ENCODE results near the gene NHLRC3. TPM values are rescaled to one million over a fixed set of nuclear protein-coding genes. Genes with fewer than 3 reads are reported as not detected.
"Not testable (repeated sequence)": the region's sequence is repeated elsewhere in the genome, so short reads cannot be mapped to it uniquely, and the experiment has no call there.

The NHLRC3 gene, protein sequence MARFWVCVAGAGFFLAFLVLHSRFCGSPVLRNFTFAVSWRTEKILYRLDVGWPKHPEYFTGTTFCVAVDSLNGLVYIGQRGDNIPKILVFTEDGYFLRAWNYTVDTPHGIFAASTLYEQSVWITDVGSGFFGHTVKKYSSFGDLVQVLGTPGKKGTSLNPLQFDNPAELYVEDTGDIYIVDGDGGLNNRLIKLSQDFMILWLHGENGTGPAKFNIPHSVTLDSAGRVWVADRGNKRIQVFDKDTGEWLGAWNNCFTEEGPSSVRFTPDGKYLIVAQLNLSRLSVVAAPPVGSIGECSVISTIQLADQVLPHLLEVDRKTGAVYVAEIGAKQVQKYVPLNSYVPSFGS
- 10 to 100 TPM; 12.9 to 16.4 TPM for total RNA-seq

DNA sequence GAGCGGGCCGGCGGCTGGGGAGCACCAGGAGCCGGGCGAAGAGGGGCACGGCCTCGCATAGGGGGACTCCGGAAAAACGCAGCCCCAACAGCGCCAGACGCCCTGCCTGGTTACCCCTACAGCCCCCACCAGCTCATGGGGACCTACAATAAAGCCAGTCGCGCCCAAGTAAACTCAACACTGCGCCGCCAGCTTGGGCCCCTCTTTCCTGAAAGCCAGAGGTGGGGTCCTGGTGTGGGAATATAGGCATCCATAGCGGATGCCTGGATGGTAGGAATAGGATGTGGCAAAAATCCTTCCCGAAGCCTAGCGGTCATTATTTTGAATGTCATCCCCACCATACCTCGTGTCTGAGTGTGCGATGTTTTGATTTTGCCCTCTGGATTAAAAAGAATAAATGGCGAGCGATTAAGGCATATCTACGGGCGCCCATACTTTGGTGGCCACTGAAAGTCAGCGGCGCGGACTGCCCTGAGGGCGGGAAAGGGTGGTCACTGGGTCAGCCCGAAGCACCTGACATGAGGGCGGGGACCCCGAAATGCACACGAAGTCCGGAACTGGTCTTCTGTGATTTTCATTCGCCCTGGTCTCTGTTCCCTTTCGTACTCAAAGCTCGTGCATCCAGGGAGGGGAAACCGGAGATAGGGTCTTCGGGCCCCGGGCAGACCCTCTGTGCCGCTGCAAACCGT lies at the start of gene NHLRC3, which contains the start of gene PROSER1:
NHLRC3 (plus strand) TSS at position 577 of the 689 bp plus-strand sequence. CDS start 184 bp downstream, outside the sequence.
PROSER1 (minus strand) TSS at position 210 of the 689 bp plus-strand sequence. CDS start 847 bp downstream, outside the sequence.
- Mint-ChIP-seq H3K27me3 (no peaks in the 10 kb centered on the region), H3K36me3 (peaks cover 32% of the 10 kb centered on the region), H3K27ac (peak within 1 kb of the TSS; percentile 95), H3K4me3 (peak within 1 kb of the TSS; percentile 94), H3K9me3 (no peaks in the 10 kb centered on the region), H3K4me1 (peaks cover 28% of the 10 kb centered on the region)
- DNase-seq = peak; percentile 84

DNA sequence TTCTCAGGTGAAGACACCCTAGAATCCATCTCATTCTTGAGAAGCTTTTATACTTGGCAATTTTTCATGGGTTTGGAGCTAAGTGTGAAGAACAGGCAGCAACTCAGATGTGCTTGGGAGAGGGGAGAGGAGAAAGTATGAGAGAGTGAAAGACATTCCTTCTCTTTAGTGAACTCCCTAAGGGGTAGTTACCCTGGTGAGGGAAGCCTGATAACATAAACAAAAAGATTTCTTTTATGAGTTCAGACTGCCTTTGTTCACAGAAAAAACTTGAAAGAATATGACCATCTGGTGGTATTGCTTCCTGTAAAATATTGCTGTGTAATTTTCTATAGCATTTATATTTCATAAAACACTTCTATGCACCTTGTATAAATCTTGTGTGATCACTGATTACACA lies 47.6 kb upstream of the NHLRC3 start, which contains the start of gene STOML3:
STOML3 (minus strand) TSS at position 139 of the 400 bp plus-strand sequence; CDS start at position 29, 110 bp downstream.
- Mint-ChIP-seq H3K27me3 (no peaks in the 10 kb centered on the region), H3K27ac (no peak within 1 kb of the TSS), H3K36me3 (no peaks in the 10 kb centered on the region), H3K9me3 (no peaks in the 10 kb centered on the region), H3K4me3 (no peak within 1 kb of the TSS), H3K4me1 (no peaks in the 10 kb centered on the region)
- no peak for DNase-seq

DNA sequence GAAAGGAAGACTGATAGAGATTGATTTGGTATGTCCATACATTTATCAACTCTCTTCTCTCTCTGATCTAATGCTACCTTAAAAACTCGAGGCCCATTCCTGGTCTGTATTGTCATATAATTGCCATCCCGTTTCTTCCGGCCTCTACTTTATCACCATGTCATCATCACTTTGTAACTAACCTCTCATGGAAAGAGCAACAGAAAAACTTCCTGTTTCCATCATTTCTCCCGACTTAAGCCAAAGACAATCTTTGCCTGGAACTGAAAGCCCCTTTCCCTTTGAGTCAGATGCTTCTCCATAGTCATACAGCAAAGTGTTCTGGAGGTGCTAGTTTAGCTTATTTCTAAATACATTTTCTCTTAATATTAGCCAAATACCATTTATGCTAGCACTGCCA lies 44.9 kb upstream of the NHLRC3 start:
- no peaks in the 10 kb centered on the region for H3K4me1 Mint-ChIP-seq
- no peak for DNase-seq
- H3K36me3 Mint-ChIP-seq = no peaks in the 10 kb centered on the region
- H3K27me3 Mint-ChIP-seq = no peaks in the 10 kb centered on the region
- H3K4me3 Mint-ChIP-seq = no peak overlapping the region
- no peaks in the 10 kb centered on the region for H3K9me3 Mint-ChIP-seq
- H3K27ac Mint-ChIP-seq = no peak overlapping the region

DNA sequence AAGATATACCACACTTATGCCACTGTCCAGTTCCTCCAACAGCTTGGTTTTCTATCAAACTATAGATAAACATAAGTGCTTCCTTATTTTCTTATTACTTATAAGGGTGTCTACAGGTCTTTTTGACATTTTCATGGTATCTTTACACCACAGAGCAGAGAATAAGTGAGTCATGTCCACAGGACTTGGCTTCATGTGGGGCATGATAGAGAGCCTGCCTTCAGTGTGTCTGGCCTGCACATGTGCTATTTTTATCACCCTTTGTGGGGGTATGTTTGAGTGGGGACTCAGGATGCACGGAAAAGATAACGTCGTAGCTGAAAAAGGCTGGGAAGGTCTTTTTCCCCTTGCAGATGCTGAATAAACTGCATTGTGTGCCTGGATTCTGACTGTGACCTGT lies 39.5 kb upstream of the NHLRC3 start:
- no peak overlapping the region for H3K4me3 Mint-ChIP-seq
- H3K27me3 Mint-ChIP-seq = no peaks in the 10 kb centered on the region
- no peaks in the 10 kb centered on the region for H3K36me3 Mint-ChIP-seq
- no peak for DNase-seq
- H3K27ac Mint-ChIP-seq = no peak overlapping the region
- H3K4me1 Mint-ChIP-seq = no peaks in the 10 kb centered on the region
- peaks cover 1% of the 10 kb centered on the region for H3K9me3 Mint-ChIP-seq

DNA sequence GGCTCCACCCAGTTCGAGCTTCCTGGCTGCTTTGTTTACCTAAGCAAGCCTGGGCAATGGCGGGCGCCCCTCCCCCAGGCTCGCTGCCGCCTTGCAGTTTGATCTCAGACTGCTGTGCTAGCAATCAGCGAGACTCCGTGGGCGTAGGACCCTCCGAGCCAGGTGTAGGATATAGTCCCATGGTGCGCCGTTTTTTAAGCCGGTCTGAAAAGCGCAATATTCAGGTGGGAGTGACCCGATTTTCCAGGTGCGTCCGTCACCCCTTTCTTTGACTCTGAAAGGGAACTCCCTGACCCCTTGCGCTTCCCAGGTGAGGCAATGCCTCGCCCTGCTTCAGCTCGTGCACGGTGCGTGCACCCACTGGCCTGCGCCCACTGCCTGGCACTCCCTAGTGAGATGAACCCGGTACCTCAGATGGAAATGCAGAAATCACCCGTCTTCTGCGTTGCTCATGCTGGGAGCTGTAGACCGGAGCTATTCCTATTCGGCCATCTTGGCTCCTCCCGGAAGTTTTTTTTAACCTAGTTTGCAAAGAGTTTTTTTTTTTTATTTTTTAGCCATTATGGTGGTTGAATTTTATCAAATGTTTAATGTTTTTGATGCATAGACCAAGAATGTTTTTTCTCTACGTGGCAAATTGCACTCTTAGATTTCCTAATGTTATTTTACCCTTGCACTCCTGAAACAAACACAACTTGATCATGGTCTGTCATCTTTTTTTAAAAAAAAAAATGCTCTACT lies 31.7 kb upstream of the NHLRC3 start:
- H3K27me3 Mint-ChIP-seq, H3K4me1 Mint-ChIP-seq, H3K4me3 Mint-ChIP-seq, DNase-seq, H3K9me3 Mint-ChIP-seq, H3K27ac Mint-ChIP-seq: not testable (repeated sequence)
- H3K36me3 Mint-ChIP-seq = peaks cover 28% of the 10 kb centered on the region

DNA sequence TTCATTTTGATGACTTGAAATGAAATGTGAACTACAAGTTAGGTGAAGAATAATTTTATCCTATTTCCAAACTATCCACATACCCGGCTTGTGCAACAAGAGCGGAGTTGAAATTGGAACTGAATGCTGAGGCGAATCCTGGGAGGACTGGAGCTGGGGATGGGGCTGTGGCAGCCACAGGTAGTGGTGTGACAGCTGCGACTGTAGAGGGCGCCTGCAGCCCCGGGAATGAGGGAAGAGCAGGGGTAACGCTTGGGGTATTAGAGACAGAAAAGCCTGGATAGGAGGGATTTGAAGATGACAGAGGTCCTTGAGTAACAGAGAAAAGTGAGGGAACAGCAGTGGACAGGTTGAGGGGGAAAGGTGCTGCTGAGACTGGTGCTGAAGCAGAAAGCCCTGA lies 25.6 kb upstream of the NHLRC3 start:
- Mint-ChIP-seq H3K36me3 (peaks cover 51% of the 10 kb centered on the region), H3K27me3 (no peaks in the 10 kb centered on the region), H3K9me3 (no peaks in the 10 kb centered on the region), H3K27ac (no peak overlapping the region), H3K4me3 (no peak overlapping the region), H3K4me1 (peaks cover 7% of the 10 kb centered on the region)
- no peak for DNase-seq

DNA sequence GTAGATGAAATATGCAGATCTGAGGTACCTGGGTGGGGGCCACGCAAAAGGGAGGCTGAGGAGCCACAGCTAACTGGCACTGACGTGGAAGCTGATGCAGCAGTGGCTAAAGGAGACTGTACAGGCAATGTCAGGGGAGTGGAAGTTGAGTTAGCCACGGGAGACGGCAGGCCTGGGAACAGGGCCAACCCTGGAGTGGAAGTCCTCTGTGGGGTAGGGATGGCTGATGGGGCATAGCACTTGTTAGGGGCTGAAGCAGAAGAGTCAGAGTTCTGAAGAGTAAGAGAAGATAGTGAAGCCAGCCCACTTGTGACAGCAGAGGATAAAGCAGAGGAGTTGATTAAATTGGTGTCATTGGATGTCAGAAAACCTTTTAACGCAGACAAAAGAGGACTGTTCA lies 24.8 kb upstream of the NHLRC3 start:
- H3K4me3 Mint-ChIP-seq = no peak overlapping the region
- peaks cover 7% of the 10 kb centered on the region for H3K4me1 Mint-ChIP-seq
- peaks cover 47% of the 10 kb centered on the region for H3K36me3 Mint-ChIP-seq
- no peaks in the 10 kb centered on the region for H3K9me3 Mint-ChIP-seq
- DNase-seq = no peak
- no peaks in the 10 kb centered on the region for H3K27me3 Mint-ChIP-seq
- H3K27ac Mint-ChIP-seq = no peak overlapping the region

DNA sequence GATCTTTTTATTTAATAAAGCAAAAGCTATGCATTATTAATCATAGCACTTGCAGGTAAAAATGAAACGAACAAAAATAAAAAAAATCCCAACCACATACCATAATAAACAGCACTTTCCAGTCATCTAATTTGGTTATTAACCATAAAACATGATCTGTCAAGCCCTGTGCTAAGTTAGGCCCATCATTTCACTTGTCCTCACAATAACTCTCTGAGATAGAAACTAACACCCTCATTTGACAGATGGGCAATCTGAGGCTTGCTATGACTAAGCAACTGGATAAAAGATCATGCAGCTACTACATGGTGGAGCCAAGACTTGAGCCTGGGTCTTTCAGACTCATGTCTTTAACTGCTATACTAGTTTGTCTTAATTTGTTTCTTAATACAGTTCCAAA lies 22.2 kb upstream of the NHLRC3 start:
- no peak overlapping the region for H3K27ac Mint-ChIP-seq
- DNase-seq = no peak
- peaks cover 7% of the 10 kb centered on the region for H3K4me1 Mint-ChIP-seq
- H3K36me3 Mint-ChIP-seq = peaks cover 40% of the 10 kb centered on the region
- H3K9me3 Mint-ChIP-seq = no peaks in the 10 kb centered on the region
- no peak overlapping the region for H3K4me3 Mint-ChIP-seq
- no peaks in the 10 kb centered on the region for H3K27me3 Mint-ChIP-seq

DNA sequence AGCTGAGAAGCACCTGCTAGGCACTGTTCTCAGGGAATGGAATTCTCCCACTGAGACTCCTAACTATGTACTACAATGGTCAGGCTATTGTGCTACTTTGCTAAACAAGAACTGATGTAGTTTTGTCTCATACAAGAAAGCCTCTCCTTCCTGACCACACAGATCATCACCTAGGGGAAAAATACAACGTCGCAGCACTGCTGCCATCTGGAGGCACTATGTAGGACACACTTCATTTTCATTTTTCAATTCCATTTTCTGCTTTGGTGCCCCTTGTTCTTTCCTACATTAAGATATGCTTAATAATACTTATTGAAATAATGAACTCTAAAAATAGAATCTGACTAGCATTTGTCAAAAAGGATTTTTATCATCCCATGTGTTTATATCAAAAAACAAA lies 21.5 kb upstream of the NHLRC3 start:
- H3K4me1 Mint-ChIP-seq = peaks cover 7% of the 10 kb centered on the region
- no peak overlapping the region for H3K4me3 Mint-ChIP-seq
- no peak for DNase-seq
- H3K9me3 Mint-ChIP-seq = no peaks in the 10 kb centered on the region
- H3K36me3 Mint-ChIP-seq = peaks cover 37% of the 10 kb centered on the region
- no peaks in the 10 kb centered on the region for H3K27me3 Mint-ChIP-seq
- peak overlapping the region; percentile 34 for H3K27ac Mint-ChIP-seq

DNA sequence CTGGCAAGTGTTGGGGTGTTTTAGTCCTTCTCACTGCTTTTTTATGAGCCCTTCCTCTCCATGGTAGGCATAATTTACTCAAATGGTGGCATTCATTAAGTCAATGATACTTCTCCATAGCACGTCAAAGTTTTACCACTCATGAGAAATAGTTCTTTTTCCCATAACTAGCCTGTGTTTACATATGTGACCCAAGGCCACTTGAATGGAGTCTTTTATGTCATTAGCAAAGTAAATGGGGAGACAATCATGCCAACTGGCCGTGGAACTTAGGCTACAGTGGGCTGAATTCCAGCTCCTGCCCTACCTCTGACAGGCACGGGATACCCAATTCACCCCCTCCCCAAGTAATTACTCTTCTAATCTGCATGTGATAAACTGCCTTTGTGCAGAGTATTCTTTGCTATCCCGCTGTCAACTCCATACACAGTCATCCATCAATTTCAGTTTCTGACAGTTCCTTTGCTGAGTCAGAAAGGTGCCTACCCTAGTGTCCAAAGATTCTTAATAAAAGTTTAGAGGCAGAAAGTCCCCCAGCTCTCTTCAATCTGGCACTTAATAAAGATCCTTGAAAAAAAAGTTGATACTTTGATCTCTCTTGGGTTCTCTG lies 17.3 kb upstream of the NHLRC3 start:
- Mint-ChIP-seq H3K27ac (no peak overlapping the region), H3K36me3 (peaks cover 29% of the 10 kb centered on the region), H3K4me3 (no peak overlapping the region), H3K9me3 (no peaks in the 10 kb centered on the region), H3K4me1 (peaks cover 8% of the 10 kb centered on the region), H3K27me3 (no peaks in the 10 kb centered on the region)
- no peak for DNase-seq

DNA sequence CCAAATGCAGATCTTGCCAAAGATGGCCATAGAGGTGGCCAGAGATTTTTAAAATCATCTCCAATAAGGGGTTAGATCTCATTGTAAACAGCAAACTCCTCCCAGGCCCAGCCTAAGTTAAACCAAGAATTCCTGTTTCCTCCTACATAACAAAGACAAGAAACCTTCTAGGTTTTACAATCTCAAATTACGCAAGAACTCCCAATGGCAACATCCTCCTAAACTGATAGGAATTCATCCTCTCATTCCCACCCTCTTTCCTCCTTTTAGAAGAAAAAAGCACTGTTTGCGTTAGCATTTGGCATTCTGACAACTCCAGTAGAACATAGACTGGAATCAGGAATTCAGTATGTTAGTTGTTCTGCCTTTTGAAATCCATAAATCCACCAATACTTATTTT lies 14.9 kb upstream of the NHLRC3 start:
- no peak overlapping the region for H3K4me3 Mint-ChIP-seq
- DNase-seq = no peak
- H3K9me3 Mint-ChIP-seq = no peaks in the 10 kb centered on the region
- peaks cover 36% of the 10 kb centered on the region for H3K36me3 Mint-ChIP-seq
- H3K4me1 Mint-ChIP-seq = peaks cover 5% of the 10 kb centered on the region
- H3K27ac Mint-ChIP-seq = no peak overlapping the region
- H3K27me3 Mint-ChIP-seq = no peaks in the 10 kb centered on the region

DNA sequence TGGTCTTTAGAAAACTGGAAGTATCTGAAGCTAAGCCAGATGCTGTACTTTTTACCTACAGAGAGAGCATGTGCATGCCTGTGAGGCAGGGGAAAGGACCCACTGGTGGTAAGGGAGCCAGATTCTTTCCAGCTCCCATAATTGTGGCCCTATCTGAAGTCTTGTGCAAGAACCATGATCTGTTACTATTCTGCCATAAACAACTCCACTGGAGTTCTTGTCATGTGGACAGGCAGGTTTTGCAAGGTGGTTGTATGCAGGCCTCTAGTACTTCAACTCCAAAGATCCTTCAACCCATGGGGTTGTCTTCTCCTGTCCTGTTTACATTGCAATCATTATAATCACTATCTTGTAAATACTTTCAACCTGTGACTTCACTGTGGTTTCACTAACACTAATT lies 14.5 kb upstream of the NHLRC3 start:
- H3K4me1 Mint-ChIP-seq = peaks cover 5% of the 10 kb centered on the region
- H3K27me3 Mint-ChIP-seq = no peaks in the 10 kb centered on the region
- no peak overlapping the region for H3K4me3 Mint-ChIP-seq
- DNase-seq = no peak
- peaks cover 36% of the 10 kb centered on the region for H3K36me3 Mint-ChIP-seq
- H3K9me3 Mint-ChIP-seq = no peaks in the 10 kb centered on the region
- H3K27ac Mint-ChIP-seq = no peak overlapping the region

DNA sequence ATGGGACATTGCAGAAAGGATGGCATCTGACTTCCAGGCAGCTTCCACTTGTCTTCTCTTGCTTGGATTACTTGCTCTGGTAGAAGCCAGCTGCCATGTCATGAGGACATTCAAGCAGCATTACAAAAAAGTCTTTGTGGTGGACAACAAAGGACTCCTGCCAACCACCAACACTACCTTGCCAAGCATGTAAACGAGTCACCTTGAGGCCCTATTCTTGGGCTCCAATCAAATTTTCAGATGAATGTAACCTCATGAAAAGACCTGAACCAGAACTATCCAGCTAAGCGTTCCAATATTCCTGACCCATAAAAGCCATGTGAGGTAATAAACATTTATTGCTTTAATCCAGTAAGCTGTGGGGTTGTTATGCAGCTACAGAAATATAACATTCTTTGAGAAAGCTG lies 12.8 kb upstream of the NHLRC3 start:
- no peak for DNase-seq
- Mint-ChIP-seq H3K27ac (no peak overlapping the region), H3K4me3 (no peak overlapping the region), H3K4me1 (peaks cover 7% of the 10 kb centered on the region), H3K27me3 (no peaks in the 10 kb centered on the region), H3K9me3 (no peaks in the 10 kb centered on the region), H3K36me3 (peaks cover 31% of the 10 kb centered on the region)

DNA sequence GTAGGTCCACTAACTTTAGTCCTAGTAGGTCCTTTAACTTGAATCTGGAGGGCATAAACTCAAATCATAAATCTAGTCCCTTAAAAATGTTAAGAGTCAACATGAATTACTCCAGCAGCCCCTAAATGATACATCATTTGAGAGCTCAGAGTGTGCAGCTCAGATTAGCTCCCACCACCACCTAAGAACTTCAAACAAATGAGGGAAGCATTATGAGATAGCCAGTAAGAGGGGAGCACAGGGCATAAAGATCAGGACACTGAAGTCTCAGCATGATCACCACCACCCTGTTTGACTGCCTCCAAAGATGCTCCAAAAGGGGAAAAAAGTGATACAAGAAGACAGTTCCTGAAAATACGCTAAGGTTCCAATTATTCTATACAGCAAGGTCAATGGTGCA lies 6.1 kb upstream of the NHLRC3 start:
- H3K27ac Mint-ChIP-seq = no peak overlapping the region
- H3K9me3 Mint-ChIP-seq = no peaks in the 10 kb centered on the region
- H3K4me3 Mint-ChIP-seq = no peak overlapping the region
- peaks cover 25% of the 10 kb centered on the region for H3K4me1 Mint-ChIP-seq
- peaks cover 31% of the 10 kb centered on the region for H3K36me3 Mint-ChIP-seq
- H3K27me3 Mint-ChIP-seq = no peaks in the 10 kb centered on the region
- no peak for DNase-seq

DNA sequence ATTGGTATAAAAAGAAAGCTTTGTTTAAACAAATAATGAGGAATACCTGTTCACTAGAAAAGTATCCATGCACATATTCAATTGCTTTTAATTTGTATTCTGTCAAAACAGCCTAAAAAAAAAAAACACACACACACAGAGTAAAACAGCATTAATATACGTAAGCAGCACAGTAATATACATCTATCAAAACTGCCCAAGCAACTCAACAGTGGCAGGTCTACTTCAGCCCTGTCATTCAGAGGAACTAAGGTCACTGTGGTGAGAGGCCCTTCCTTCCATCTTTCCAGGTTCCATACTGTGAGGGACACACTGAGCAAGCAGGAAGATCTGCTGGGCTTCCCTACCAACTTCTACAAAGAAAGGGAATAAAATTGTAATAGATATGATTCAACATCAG lies 4.2 kb upstream of the NHLRC3 start:
- no peak overlapping the region for H3K27ac Mint-ChIP-seq
- H3K4me1 Mint-ChIP-seq = peaks cover 25% of the 10 kb centered on the region
- peak overlapping the region; percentile 51 for H3K4me3 Mint-ChIP-seq

More for the DNA sequence above, 4.2 kb upstream of the NHLRC3 start:
- no peaks in the 10 kb centered on the region for H3K9me3 Mint-ChIP-seq
- peaks cover 26% of the 10 kb centered on the region for H3K36me3 Mint-ChIP-seq
- no peaks in the 10 kb centered on the region for H3K27me3 Mint-ChIP-seq
- no peak for DNase-seq
